Measurements from ENCODE around the gene CHST9. TPM values are rescaled to one million over a fixed set of nuclear protein-coding genes. Genes with fewer than 3 reads are reported as not detected.

The CHST9 gene
- total and polyA plus RNA-seq, 2 of the 4 experiments (the other 2 are of a cell fraction) = not detected

GRCh38 chr18:27073404-27073830 is 111.7 kb downstream of the CHST9 start:
- Histone ChIP-seq H3K23ac (ENCODE audit: low read depth, low read length) (no peak overlapping the region), H2AFZ (replicated peaks; ENCODE audit: low read length, poor library complexity) (no peak overlapping the region), H3K18ac (ENCODE audit: low read depth, low read length) (no peak overlapping the region), H2BK20ac (ENCODE audit: low read depth, low read length) (no peak overlapping the region), H2BK15ac (ENCODE audit: low read depth, low read length) (no peak overlapping the region), H3K9me3 (ENCODE audit: control insufficient read depth, insufficient read depth, low read length) (peaks cover 6% of the 10 kb centered on the region; the same call in 1 of the 2 replicates), H3K36me3 (ENCODE audit: control insufficient read depth, insufficient read depth, low read length) (no peaks in the 10 kb centered on the region), H3K27ac (ENCODE audit: insufficient read depth, low read length) (no peak overlapping the region), H2BK5ac (ENCODE audit: low read depth, low read length, poor library complexity, severe bottlenecking) (no peak overlapping the region), H2AK9ac (replicated peaks; ENCODE audit: low read depth, low read length, poor library complexity) (no peak overlapping the region), H3K14ac (replicated peaks; ENCODE audit: low read depth, low read length) (no peak overlapping the region), H3K56ac (ENCODE audit: extremely low read depth, insufficient read depth, low read length) (no peak overlapping the region), H3K4me1 (ENCODE audit: control insufficient read depth, insufficient read depth, low read length) (no peaks in the 10 kb centered on the region), H3K4me3 (ENCODE audit: insufficient read depth, low read depth, low read length) (no peak overlapping the region), H2AK5ac (ENCODE audit: low read depth, low read length) (no peak overlapping the region), H4K91ac (ENCODE audit: insufficient read depth, low read depth, low read length) (no peak overlapping the region), H2BK120ac (ENCODE audit: low read depth, low read length) (no peak overlapping the region), H3K4ac (ENCODE audit: low read depth, low read length) (no peak overlapping the region), H3K27me3 (ENCODE audit: control insufficient read depth, insufficient read depth, low read length) (no peaks in the 10 kb centered on the region), H4K5ac (ENCODE audit: low read depth, low read length) (no peak overlapping the region), H4K20me1 (ENCODE audit: insufficient read depth, low read length) (no peaks in the 10 kb centered on the region), H3K9ac (ENCODE audit: low read depth, low read length) (no peak overlapping the region), H3K9me1 (ENCODE audit: insufficient read depth, low read length) (no peaks in the 10 kb centered on the region), H3K79me1 (ENCODE audit: low read depth in 1 of 2, low read length in 2 of 2) (no peaks in the 10 kb centered on the region), H4K8ac (ENCODE audit: low read depth in 2 of 2, low read length in 2 of 2) (no peak overlapping the region), H3K4me2 (ENCODE audit: low read depth, low read length) (no peak overlapping the region)
- ChIA-PET POLR2A (ENCODE audit: unreplicated experiment) (no interaction called here), CTCF (no interaction called here)
- no TSS peak for BruUV-seq (replicated peaks)
- ATAC-seq (ENCODE audit: low read depth) (no peak), DNase-seq (no peak)
- dilution Hi-C loops (cut with HindIII; ENCODE audit: low sequenced_read_pairs, unreplicated experiment) = no loop called here
- in situ Hi-C loops (cut with MboI; ENCODE audit: low sequenced_read_pairs) = no loop called here
- TF ChIP-seq NFE2L2 (IDR thresholded peaks at IDR 0.05; ENCODE audit: low read depth, low read length) = no peak
- TF ChIP-seq BHLHE40 (IDR thresholded peaks at IDR 0.05; ENCODE audit: low read depth, low read length) = no peak
- no peak for TF ChIP-seq RCOR1 (IDR thresholded peaks at IDR 0.05; ENCODE audit: insufficient replicate concordance, low read length)
- no peak for TF ChIP-seq MAFK (IDR thresholded peaks at IDR 0.05; ENCODE audit: low read depth, low read length)
- no peak for TF ChIP-seq POLR2A (IDR thresholded peaks at IDR 0.05; ENCODE audit: low read depth, low read length)
- no peak for TF ChIP-seq CHD1 (IDR thresholded peaks at IDR 0.05; ENCODE audit: low read depth, low read length)
- WGBS, 2 experiments (ENCODE audit: extremely low coverage in 2 of 2, insufficient read length in 1 of 2) = no CpG with 5 or more reads among the region's 5 CpGs
- intact Hi-C loops (cut with micrococcal nuclease) = no loop called here

Data from IMR-90 (cell line).